ENCODE data around the gene AKR1E2.

AKR1E2 gene

GRCh38 chr10:4847561-4848355, 21.8 kb downstream of the AKR1E2 start:
- DNase-seq: no peak

GRCh38 chr10:4848356-4849041, 22.5 kb downstream of the AKR1E2 start:
- no peak for DNase-seq

GRCh38 chr10:4849042-4849402, 23.0 kb downstream of the AKR1E2 start:
- no peak for DNase-seq

- peak; percentile 91 for DNase-seq
These were observed 23.7 kb downstream of the AKR1E2 start for GRCh38 chr10:4849555-4850242.

- DNase-seq: no peak
These were observed 24.4 kb downstream of the AKR1E2 start for GRCh38 chr10:4850397-4850796.

- no peak for DNase-seq
These were observed 25.2 kb downstream of the AKR1E2 start for GRCh38 chr10:4851176-4851575.

GRCh38 chr10:4851846-4852245, 25.8 kb downstream of the AKR1E2 start:
- no peak for DNase-seq

GRCh38 chr10:4865945-4866661, 40.1 kb downstream of the AKR1E2 start:
- DNase-seq: no peak

GRCh38 chr10:4867109-4867519, 41.1 kb downstream of the AKR1E2 start:
- DNase-seq: no peak

GRCh38 chr10:4867520-4868356, 41.7 kb downstream of the AKR1E2 start:
- DNase-seq: no peak

- DNase-seq: no peak
These were observed 42.3 kb downstream of the AKR1E2 start for GRCh38 chr10:4868357-4868657.

- DNase-seq: no peak
These were observed 56.7 kb downstream of the AKR1E2 start for GRCh38 chr10:4882704-4883078.

- DNase-seq: no peak
These were observed 57.2 kb downstream of the AKR1E2 start for GRCh38 chr10:4883079-4883739.

- no peak for DNase-seq
These were observed 59.2 kb downstream of the AKR1E2 start for GRCh38 chr10:4885162-4885561.

- DNase-seq: no peak
These were observed 61.5 kb downstream of the AKR1E2 start for GRCh38 chr10:4887501-4887900.

- DNase-seq: no peak
These were observed 62.2 kb downstream of the AKR1E2 start for GRCh38 chr10:4888236-4888635.

GRCh38 chr10:4889959-4890358, 64.0 kb downstream of the AKR1E2 start:
- DNase-seq: no peak

- DNase-seq: no peak
These were observed 66.7 kb downstream of the AKR1E2 start for GRCh38 chr10:4892681-4893080.

GRCh38 chr10:4894335-4894734, 68.3 kb downstream of the AKR1E2 start:
- no peak for DNase-seq

Measured in stimulated activated CD4-positive, alpha-beta T cell treated with anti-CD3 and anti-CD28 coated beads, Interleukin-4, amount 100 ng/mL, for 1 hour (primary cell).